ENCODE measurements around the gene TTC3.

GRCh38 chr21:37095821-37096220 is 22.8 kb downstream of the TTC3 start:
- no peak for TF ChIP-seq BRCA1 (CRISPR knock-in tag; IDR thresholded peaks at IDR 0.05)
- no peak for TF ChIP-seq ATF6 (CRISPR knock-in tag; conservative IDR thresholded peaks at IDR 0.05)
- no peak for TF ChIP-seq BRD4 (CRISPR knock-in tag; IDR thresholded peaks at IDR 0.05)
- no peak for TF ChIP-seq NR2C2 (CRISPR knock-in tag; IDR thresholded peaks at IDR 0.05; ENCODE audit: borderline replicate concordance)
- TF ChIP-seq CHD4 (IDR thresholded peaks at IDR 0.05; ENCODE audit: borderline replicate concordance, low read length): no peak
- TF ChIP-seq RNF219 (CRISPR knock-in tag; IDR thresholded peaks at IDR 0.05): no peak
- TF ChIP-seq EP300 (IDR thresholded peaks at IDR 0.05; ENCODE audit: low read depth in 2 of 2, low read length in 2 of 2): no peak
- TF ChIP-seq EP300 (CRISPR knock-in tag; IDR thresholded peaks at IDR 0.05; ENCODE audit: borderline replicate concordance): no peak
- no peak for TF ChIP-seq EZH2 (conservative IDR thresholded peaks at IDR 0.05; ENCODE audit: low read depth, low read length)
- TF ChIP-seq GLI4 (CRISPR knock-in tag; IDR thresholded peaks at IDR 0.05; ENCODE audit: borderline replicate concordance): no peak

Data from HepG2 (cell line).